Aorta (tissue), 5 donors: ENCODE measurements around the gene CYB561D2. TPM values are rescaled to one million over a fixed set of nuclear protein-coding genes. Genes with fewer than 3 reads are reported as not detected.

Experiments used
- ATAC-seq: fragments of 200-7000 bp; cut with Tn5 transposase; one replicate; pipeline ENCODE4 v1.9.1; 2022; ENCODE audit warnings: moderate library complexity; ENCODE audit not compliant: low FRiP score
- DNase-seq, 2 donors: peaks; one replicate each; pipeline ENCODE4 v3.0.0-alpha.2; 2020
- H3K27ac ChIP-seq, 2 donors: one replicate each; pipeline ENCODE4 v1.5.1; 2013; ENCODE audit warnings: low read length in 2 of 2, mild to moderate bottlenecking in 2 of 2, moderate library complexity in 2 of 2, control low read depth in 1 of 2, inconsistent platforms in 1 of 2, low read depth in 1 of 2
- H3K27me3 ChIP-seq, 2 donors: one replicate each; pipeline ENCODE4 v1.6.1; 2013; ENCODE audit warnings: control low read depth in 1 of 2, low read length in 1 of 2, mild to moderate bottlenecking in 1 of 2, moderate library complexity in 1 of 2; ENCODE audit not compliant: insufficient read depth in 2 of 2, control insufficient read depth in 1 of 2
- H3K36me3 ChIP-seq, 2 donors: one replicate each; pipeline ENCODE4 v1.6.1; 2013; ENCODE audit warnings: control low read depth in 1 of 2, low read length in 1 of 2, mild to moderate bottlenecking in 1 of 2; ENCODE audit not compliant: insufficient read depth in 2 of 2, control insufficient read depth in 1 of 2
- H3K4me1 ChIP-seq, 2 donors: one replicate each; pipeline ENCODE4 v1.6.1; 2013; ENCODE audit warnings: low read length in 2 of 2, control low read depth in 1 of 2, mild to moderate bottlenecking in 1 of 2, moderate library complexity in 1 of 2; ENCODE audit not compliant: insufficient read depth in 2 of 2, control insufficient read depth in 1 of 2
- H3K4me3 ChIP-seq, 2 donors: one replicate each; pipeline ENCODE4 v1.5.1; 2013; ENCODE audit warnings: low read length in 2 of 2, control low read depth in 1 of 2, mild to moderate bottlenecking in 1 of 2
- H3K9me3 ChIP-seq: one replicate; pipeline ENCODE4 v1.6.1; 2013; ENCODE audit warnings: mild to moderate bottlenecking, low read length; ENCODE audit not compliant: control insufficient read depth
- WGBS, 2 donors: extraction: QIAGEN DNeasy Blood & Tissue Kit; methylation state at CpG; one replicate each; pipeline ENCODE4 v1.1.7; 2013; 5-methylcytosine and 5-hydroxymethylcytosine counted together
- intact Hi-C, 2 donors: fragments of 100-400 bp; cut with DNase I; formaldehyde crosslinking; loops; one replicate each; pipeline versions ENCODE4 v1.14.2 to v1.15.0; 2022
- polyA plus RNA-seq, 2 donors: library from polyadenylated mRNA; stranded (reverse); fragments of 200-250 nt; gene quantifications; one replicate each; pipeline ENCODE4 v1.2.3, GENCODE V29; 2013
- total RNA-seq, 2 donors: library from RNA; stranded (reverse); fragmentation: NEBNext Ultra II Directional; extraction: Animal tissue kit (Norgen Biotek cat#: 25700); gene quantifications; one replicate each; pipeline ENCODE4 v1.2.1, GENCODE V29; 2021
- donor health status: healthy with polysubstance abuse.
- donor health status: Bipolar disorder and iron deficiency.
- donor health status: DM: no; HTN: no; CAD: no.
- donor health status: DM: no; HTN: no; CAD: no.
- donor health status: DM: yes; HTN: yes; CAD: no.

CYB561D2 gene
- total and polyA plus RNA-seq, 4 donors, result 6.8 to 14.4 (median 10.0) TPM

DNA sequence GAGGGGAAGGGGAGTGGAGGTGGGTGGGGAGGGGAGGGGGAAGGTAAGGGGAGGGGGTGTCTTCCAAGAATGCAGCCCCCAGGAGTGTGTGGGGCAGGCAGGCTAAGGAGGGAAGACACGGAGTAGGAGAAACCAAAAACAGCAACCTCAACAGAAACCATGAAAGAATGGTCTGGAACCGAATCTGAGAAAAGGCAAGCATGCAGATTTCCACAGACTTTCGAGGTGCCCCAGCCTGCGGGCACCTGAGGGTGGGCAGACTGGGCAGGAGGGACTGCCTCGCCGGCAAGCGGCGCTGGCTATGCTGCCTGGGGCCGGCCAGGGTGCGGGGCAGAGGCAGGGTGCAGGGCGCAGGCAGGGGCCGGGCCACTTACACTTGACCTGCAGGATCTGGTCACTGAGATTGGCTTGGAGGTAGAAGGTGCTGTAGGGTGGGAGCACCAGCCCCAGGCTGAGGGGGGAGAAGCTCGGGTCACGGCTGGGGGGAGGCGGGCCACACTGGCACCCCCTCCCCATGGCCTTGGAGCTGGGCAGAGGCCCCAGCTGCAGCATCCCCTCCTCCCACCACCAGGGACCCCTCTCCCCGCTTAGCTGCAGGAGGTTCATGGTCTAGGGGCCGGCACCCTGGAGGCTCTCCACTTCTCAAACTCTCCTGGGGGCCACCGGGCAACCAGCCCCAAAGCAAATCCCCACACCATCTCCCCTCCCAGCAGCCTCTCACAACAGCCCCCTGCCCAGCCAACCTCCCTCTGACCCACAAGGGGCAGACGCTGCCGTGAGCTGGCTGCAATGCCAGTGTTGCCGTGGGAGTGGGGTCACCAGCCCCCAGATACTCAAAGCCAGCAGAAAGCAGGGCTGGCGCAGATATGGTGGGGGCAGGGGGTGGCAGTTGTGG is 23.9 kb downstream of the CYB561D2 start:
- no peak for ATAC-seq
- 88 to 89% methylated on average over 21 to 22 of the region's 22 CpGs for WGBS, 2 donors
- DNase-seq, result no peak

DNA sequence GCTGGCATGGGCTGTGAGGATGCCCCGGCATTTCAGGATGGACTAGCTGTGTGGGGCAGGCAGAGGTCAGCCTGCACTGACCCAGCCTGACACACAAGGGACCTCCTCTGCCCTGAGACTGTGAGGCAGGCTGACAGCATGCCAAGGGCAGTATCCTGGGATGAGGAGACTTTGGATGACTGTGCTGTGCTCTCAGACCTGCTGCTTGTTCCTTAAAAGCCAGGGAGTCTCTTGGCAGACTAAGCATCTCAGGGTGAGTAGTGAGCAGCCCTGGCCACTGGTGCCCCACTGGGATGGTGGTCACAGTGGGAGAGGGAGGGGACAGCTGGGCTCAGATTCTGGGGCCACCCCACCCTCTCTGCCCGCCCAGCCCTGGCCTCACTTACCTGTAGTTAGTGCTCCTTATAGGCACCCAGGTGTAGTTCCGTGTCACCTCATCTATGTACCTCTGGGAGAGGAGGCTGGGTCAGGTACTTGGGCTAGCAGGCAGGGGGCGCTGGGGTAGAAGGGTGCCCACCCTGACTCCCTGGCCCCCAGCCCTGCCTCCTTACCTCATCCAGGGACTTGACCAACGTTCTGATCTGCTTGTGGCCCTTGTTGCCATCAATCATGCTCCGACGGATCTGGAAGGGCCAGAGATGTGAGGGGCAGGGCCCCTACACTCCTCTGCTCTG is 24.7 kb downstream of the CYB561D2 start:
- no peak for ATAC-seq
- 81 to 82% methylated on average over 7 of the region's 7 CpGs for WGBS, 2 donors

More for the DNA sequence above, 23.9 kb downstream of the CYB561D2 start:
- Histone ChIP-seq H3K27me3 (no peaks in the 10 kb centered on the region), H3K4me3 (no peak overlapping the region), H3K27ac (no peak overlapping the region), H3K36me3 (no peaks in the 10 kb centered on the region), H3K9me3 (no peaks in the 10 kb centered on the region), H3K4me1 (no peaks in the 10 kb centered on the region)
- intact Hi-C loops, result no loop called here

DNA sequence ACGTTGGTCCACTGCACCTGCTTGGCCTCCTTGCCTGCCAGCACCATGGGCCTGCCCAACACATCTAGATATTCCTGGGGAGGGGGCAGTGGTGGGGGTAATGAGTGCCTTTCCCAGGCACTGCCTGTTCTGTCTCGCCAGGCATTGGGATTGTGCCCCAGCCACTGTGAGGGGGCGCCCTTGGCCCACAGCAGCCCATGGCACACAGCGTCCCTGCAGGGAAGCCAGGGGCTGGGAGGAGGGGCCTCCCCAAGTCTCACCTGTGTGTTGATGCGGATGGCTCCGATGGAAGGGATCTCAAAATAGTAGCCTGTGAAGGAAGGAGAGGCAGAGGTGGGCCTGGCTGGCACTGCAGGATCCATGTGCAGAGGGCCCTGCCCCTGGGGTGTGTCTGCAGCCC is 27.4 kb downstream of the CYB561D2 start:
- Histone ChIP-seq H3K36me3 (no peaks in the 10 kb centered on the region), H3K27ac (no peak overlapping the region), H3K27me3 (no peaks in the 10 kb centered on the region), H3K4me3 (no peak overlapping the region), H3K4me1 (no peaks in the 10 kb centered on the region), H3K9me3 (no peaks in the 10 kb centered on the region)
- WGBS, 2 donors, result 83 to 86% methylated on average over 6 of the region's 6 CpGs
- intact Hi-C loops, result no loop called here
- no peak for DNase-seq
- no peak for ATAC-seq

More for the DNA sequence above, 24.7 kb downstream of the CYB561D2 start:
- H3K4me3 ChIP-seq, result no peak overlapping the region
- intact Hi-C loops, result no loop called here
- H3K27me3 ChIP-seq, result no peaks in the 10 kb centered on the region
- no peaks in the 10 kb centered on the region for H3K9me3 ChIP-seq
- no peaks in the 10 kb centered on the region for H3K4me1 ChIP-seq
- H3K27ac ChIP-seq, result no peak overlapping the region
- H3K36me3 ChIP-seq, result no peaks in the 10 kb centered on the region
- DNase-seq, result no peak

DNA sequence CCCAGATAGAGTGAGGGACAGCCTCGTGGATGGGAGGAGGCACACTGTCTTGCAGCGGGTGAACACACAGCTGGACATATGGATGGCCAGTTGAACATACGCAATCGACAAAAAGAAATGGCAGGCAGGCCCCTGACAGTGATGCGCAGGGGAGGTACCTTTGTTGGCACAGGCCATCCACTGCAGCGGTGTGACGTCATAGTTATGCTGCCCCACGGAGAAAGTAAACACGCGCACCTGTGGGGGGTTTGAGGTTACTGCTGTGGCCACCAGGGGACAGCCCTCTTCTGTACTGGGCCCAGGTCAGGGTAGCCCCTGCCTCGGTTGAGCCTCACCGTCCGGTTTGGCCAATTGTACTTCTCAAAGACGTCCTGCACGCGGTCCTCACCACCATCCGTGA is 28.1 kb downstream of the CYB561D2 start:
- DNase-seq, result no peak
- Histone ChIP-seq H3K9me3 (no peaks in the 10 kb centered on the region), H3K36me3 (no peaks in the 10 kb centered on the region), H3K4me1 (no peaks in the 10 kb centered on the region), H3K4me3 (no peak overlapping the region), H3K27ac (no peak overlapping the region), H3K27me3 (no peaks in the 10 kb centered on the region)
- intact Hi-C loops, result no loop called here
- 93 to 94% methylated on average over 17 of the region's 17 CpGs for WGBS, 2 donors
- ATAC-seq, result no peak

- intact Hi-C loops, result loop anchor here in 1 of 2 donors (10.0 kb wide), 1 partner anchor 94 kb away; no protein-coding TSS in a partner anchor
- no peak overlapping the region for H3K4me3 ChIP-seq
- no peaks in the 10 kb centered on the region for H3K36me3 ChIP-seq
- H3K9me3 ChIP-seq, result no peaks in the 10 kb centered on the region
- no peak for ATAC-seq
- no peaks in the 10 kb centered on the region for H3K4me1 ChIP-seq
- H3K27me3 ChIP-seq, result no peaks in the 10 kb centered on the region
- H3K27ac ChIP-seq, result no peak overlapping the region
- 92 to 93% methylated on average over 17 of the region's 17 CpGs for WGBS, 2 donors
- no peak for DNase-seq
These were observed 29.9 kb downstream of the CYB561D2 start for GRCh38 chr3:50380405-50381085.

DNA sequence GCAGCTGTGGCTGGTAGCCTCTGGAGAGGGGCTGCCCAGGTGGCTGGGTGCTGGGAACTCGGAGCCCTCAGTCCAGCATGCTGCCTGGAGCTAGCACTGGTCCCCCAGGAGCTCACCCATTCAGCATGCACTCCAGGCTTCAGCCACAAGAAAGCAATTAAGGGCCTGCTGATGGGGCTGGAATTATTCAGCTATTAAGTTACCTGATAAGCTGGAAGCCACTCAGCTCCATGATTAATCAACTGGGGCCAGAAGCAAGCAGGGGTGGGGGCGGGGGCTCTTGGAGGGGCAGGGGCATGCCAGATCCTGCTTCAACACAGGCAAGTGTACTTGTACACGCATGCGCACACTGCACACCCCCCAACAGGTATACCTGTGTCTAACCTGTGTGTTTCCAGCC is 30.7 kb downstream of the CYB561D2 start:
- ATAC-seq, result no peak
- H3K4me3 ChIP-seq, result no peak overlapping the region
- no peak for DNase-seq
- 95 to 98% methylated on average over 4 of the region's 4 CpGs for WGBS, 2 donors
- H3K27ac ChIP-seq, result no peak overlapping the region
- no peaks in the 10 kb centered on the region for H3K27me3 ChIP-seq
- H3K9me3 ChIP-seq, result no peaks in the 10 kb centered on the region
- intact Hi-C loops, result loop anchor here in 1 of 2 donors (10.0 kb wide), 1 partner anchor 93 kb away; no protein-coding TSS in a partner anchor
- H3K4me1 ChIP-seq, result no peaks in the 10 kb centered on the region
- no peaks in the 10 kb centered on the region for H3K36me3 ChIP-seq

GRCh38 chr3:50382722-50383121 is 32.1 kb downstream of the CYB561D2 start:
- DNase-seq (no peak), ATAC-seq (no peak)
- Histone ChIP-seq H3K4me1 (no peaks in the 10 kb centered on the region), H3K4me3 (no peak overlapping the region), H3K27me3 (no peaks in the 10 kb centered on the region), H3K9me3 (no peaks in the 10 kb centered on the region), H3K36me3 (no peaks in the 10 kb centered on the region), H3K27ac (no peak overlapping the region)
- intact Hi-C loops, result loop anchor here in 1 of 2 donors (10.0 kb wide), 1 partner anchor 92 kb away; no protein-coding TSS in a partner anchor
- 85 to 88% methylated on average over 12 of the region's 12 CpGs for WGBS, 2 donors

GRCh38 chr3:50383750-50384149 is 33.1 kb downstream of the CYB561D2 start:
- Histone ChIP-seq H3K27ac (no peak overlapping the region), H3K4me1 (no peaks in the 10 kb centered on the region), H3K27me3 (no peaks in the 10 kb centered on the region), H3K4me3 (no peak overlapping the region), H3K36me3 (no peaks in the 10 kb centered on the region), H3K9me3 (no peaks in the 10 kb centered on the region)
- intact Hi-C loops, result loop anchor here in 1 of 2 donors (10.0 kb wide), 1 partner anchor 91 kb away; no protein-coding TSS in a partner anchor
- WGBS, 2 donors, result 91 to 93% methylated on average over 6 of the region's 6 CpGs
- ATAC-seq (no peak), DNase-seq (no peak)
